GM12872 (cell line): ENCODE data around the gene KCNJ4.

Source experiments
- TF ChIP-seq, protein P1 (sequence below): IDR thresholded peaks from 3 replicates; pipeline ENCODE4 v1.5.1; 2011; ENCODE audit warnings: low read depth, mild to moderate bottlenecking, low read length, moderate library complexity; ENCODE audit not compliant: insufficient read depth

Gene KCNJ4

DNA sequence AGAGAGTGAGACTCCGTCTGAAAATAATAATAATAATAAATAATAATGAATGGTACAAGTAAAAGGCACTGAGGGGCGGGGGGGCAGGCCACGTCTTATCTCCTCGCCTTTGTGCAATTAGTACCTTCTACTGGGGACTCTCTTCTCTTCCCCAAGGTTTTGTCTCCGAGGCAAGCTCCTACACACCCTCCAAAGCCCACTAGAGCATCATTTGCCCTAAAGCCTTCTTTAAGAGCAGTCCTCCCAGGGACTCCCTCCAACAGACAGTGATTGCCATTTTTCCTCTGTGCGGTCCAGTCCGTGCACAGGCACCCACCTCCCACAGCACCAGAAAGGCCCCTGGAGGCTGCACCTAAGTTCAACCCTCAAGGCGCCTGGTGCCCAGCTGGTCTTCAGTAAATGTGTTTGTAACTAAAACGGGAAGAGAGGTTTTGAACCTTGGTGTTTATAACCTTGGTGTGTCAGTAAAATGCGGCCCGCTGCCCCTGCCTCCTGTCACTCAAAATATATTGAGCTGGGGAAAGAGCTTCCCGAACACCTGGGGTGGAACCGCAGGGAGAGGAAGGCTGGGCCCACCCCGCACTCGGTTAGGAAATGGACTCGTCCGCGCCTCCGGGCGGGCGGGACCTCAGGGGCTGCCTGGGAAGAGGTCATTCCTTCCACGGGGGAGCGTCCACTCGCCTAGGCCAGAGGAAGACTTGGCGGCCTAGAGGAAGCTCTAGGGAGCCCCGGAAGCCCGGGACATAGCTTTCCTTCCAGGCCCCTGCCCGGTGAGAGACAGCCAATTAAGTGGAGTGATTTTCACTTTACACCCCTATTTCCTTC lies 8.2 kb upstream of the KCNJ4 start:
- TF ChIP-seq, protein P1, sequence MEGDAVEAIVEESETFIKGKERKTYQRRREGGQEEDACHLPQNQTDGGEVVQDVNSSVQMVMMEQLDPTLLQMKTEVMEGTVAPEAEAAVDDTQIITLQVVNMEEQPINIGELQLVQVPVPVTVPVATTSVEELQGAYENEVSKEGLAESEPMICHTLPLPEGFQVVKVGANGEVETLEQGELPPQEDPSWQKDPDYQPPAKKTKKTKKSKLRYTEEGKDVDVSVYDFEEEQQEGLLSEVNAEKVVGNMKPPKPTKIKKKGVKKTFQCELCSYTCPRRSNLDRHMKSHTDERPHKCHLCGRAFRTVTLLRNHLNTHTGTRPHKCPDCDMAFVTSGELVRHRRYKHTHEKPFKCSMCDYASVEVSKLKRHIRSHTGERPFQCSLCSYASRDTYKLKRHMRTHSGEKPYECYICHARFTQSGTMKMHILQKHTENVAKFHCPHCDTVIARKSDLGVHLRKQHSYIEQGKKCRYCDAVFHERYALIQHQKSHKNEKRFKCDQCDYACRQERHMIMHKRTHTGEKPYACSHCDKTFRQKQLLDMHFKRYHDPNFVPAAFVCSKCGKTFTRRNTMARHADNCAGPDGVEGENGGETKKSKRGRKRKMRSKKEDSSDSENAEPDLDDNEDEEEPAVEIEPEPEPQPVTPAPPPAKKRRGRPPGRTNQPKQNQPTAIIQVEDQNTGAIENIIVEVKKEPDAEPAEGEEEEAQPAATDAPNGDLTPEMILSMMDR: no peak

DNA sequence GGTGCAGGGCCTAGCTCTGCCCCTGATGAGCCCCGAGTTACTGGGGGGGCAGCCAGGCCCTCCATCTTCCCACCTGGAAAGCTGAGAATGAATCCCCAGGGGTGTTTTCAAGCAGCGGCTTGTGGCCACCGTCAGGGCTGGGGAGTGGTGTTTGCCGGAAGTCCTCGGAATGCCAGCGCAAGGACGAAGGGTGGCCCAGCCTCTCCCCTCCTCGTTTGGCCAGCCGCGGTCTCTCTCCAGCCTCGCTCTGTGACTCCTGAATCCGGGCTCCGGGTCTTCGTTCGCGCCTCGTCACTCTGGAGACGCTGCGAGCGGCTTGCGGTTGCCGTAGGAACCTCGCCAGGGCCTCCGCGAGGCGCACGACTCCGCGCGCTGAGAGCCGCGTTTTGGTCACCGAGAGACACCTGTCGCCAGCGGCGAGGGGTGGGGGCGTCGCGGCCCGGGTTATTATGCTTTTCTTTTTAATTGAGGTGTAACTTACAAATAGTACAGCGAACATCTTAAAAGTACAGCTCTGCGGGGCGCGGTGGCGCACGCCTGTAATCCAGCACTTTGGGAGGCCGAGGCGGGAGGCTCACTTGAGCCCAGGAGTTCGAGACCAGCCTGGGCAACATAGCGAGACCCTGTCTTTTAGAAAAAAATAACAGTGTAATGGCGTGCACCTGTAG lies 6.5 kb upstream of the KCNJ4 start:
- TF ChIP-seq, protein P1: no peak

DNA sequence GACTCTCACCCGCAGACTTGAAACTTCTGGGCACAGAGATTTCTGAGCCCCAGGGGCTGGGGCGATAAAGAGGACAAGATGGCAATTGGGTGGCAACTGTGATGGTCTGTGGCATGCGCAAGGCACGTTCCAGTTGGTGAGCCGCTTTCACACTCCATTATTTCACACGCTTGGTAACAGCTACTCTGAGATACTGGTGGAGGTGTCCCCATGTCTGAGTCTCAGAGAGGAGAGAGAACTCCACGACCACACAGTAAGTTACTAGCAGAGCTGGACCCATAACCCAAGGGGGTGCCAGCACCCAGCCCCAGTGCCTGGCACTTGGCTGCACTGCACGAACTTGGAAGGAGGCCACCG lies 6.0 kb upstream of the KCNJ4 start:
- TF ChIP-seq, protein P1: no peak

DNA sequence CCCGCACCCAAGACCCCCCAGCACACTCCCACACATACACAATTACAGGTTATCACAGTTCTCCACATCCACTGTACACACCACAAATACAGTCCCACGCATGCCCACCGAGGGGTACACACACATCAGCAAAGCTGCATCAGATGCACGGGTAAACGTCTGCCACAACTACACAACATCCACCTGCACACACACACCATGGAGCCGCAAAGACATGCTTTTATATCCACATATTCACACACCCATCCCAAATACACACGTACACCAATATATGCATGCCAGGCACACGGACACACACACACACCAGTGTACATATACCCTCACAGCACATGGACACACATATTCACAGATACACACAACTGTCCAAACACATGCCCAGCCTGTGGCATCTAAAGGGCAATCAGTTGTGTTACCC lies 5.4 kb upstream of the KCNJ4 start:
- TF ChIP-seq, protein P1: no peak

DNA sequence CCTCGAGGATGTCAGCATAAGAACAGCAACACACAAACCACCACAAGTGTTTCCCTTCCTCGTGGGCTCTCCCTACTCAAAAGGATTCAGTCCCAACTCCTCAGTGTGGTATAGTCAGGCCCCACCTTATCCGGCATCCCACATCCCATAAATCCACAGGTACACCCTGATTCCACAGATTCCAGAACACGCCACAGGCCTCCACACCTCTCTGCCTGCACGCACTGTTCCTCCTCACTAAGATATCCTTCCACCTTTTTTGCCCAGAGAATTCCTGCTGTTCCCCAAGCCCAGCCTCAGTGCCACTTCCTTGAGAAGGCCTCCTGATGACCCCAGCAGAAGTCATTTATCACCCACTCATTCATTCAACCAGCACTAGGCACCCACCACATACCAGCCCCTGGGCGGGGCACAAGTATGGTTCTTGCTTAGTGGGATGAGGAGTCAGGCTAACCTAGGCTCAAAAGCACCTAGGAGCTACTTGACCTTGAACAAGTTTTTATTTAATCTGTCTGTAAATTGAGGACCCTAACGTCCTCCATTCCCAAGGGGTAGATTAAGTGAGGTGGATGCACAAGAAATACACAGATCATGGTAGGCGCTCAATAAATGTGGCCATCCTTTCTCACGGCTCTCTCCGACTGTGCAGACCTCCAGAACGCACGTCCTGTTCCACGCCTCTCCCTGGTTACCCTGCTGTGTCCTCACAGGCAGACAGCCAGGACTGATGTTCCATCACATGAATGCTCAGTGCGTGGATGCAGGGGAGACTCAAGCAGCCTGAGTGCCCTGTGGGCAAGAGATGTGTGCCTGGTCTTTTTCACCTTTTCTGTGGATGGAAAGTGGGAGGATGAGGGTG lies 2.1 kb upstream of the KCNJ4 start:
- TF ChIP-seq, protein P1: no peak

DNA sequence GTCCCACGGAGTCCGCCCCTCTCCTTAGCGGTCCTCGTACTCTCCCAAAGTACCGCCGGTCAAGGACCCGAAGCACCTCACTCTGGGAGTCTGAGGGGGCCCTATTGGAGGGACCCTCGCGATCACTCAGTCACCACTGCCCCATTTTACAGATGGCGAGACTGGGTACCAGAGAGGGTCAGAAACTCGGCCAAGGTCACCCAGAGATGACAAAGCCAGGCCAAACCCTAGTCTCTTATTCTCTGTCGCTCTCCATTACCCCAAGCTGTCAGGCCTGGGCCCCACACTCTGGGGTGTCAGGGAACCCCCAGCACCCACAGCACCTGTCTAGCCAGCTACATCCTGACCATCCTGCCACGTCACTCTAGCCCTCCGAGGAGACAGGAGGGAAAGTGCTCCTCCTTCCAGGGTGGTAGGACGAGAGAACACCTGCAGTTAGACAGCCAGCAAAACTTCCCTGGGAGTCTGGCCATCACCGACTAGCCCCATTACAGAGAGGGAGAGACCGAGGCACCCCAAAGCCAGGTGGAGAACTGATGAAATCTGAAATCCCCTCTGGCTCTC lies 1.4 kb upstream of the KCNJ4 start:
- TF ChIP-seq, protein P1: no peak
